H1 (cell line): Measurements from ENCODE around the gene S1PR3. TPM values are rescaled to one million over a fixed set of nuclear protein-coding genes. Genes with fewer than 3 reads are reported as not detected.

ENCODE experiments used
- BRCA1 ChIP-seq: IDR thresholded peaks from 2 replicates; pipeline ENCODE4 v1.6.1; 2012; ENCODE audit warnings: low read depth, low read length, improper control_type of control experiment
- CREB1 ChIP-seq: IDR thresholded peaks from 2 replicates; pipeline ENCODE4 v1.6.1; 2012; ENCODE audit warnings: inconsistent platforms
- E2F6 ChIP-seq: IDR thresholded peaks from 2 replicates; pipeline ENCODE4 v1.6.1; 2012; ENCODE audit warnings: inconsistent platforms
- JUND ChIP-seq: IDR thresholded peaks from 2 replicates; pipeline ENCODE4 v1.6.1; 2011; ENCODE audit warnings: mild to moderate bottlenecking, improper control_type of control experiment, low read length
- KDM5A ChIP-seq: fragments of 200-600 bp; IDR thresholded peaks from 2 replicates; pipeline ENCODE4 v1.7.1; 2012; ENCODE audit warnings: mild to moderate bottlenecking, low read length, inconsistent platforms, mixed read lengths
- POLR2A ChIP-seq, 2 experiments: IDR thresholded peaks; 1 replicate in 1 of 2; 2 replicates in 1 of 2; pipeline ENCODE4 v1.6.1; 2011; ENCODE audit warnings: low read depth in 2 of 2, low read length in 2 of 2, mild to moderate bottlenecking in 2 of 2; ENCODE audit errors: control extremely low read depth in 1 of 2
- RAD21 ChIP-seq, 2 experiments: IDR thresholded peaks in 1 of 2; conservative IDR thresholded peaks in 1 of 2; 2 replicates each; pipeline ENCODE4 v1.6.1; 2011; ENCODE audit warnings: low read depth in 2 of 2, low read length in 2 of 2, improper control_type of control experiment in 1 of 2, inconsistent platforms in 1 of 2, mild to moderate bottlenecking in 1 of 2, moderate library complexity in 1 of 2
- RXRA ChIP-seq: IDR thresholded peaks from 2 replicates; pipeline ENCODE4 v1.6.1; 2011; ENCODE audit warnings: low read depth, mild to moderate bottlenecking, low read length, moderate library complexity; ENCODE audit not compliant: insufficient read depth
- TEAD4 ChIP-seq: IDR thresholded peaks from 2 replicates; pipeline ENCODE4 v1.6.1; 2012; ENCODE audit warnings: low read depth, low read length, inconsistent platforms, mixed read lengths
- USF2 ChIP-seq: IDR thresholded peaks from 2 replicates; pipeline ENCODE4 v1.6.1; 2011; ENCODE audit warnings: low read length, improper control_type of control experiment
- ZNF274 ChIP-seq: IDR thresholded peaks from 2 replicates; pipeline ENCODE4 v1.7.0; 2012; ENCODE audit warnings: low read length, borderline replicate concordance; ENCODE audit errors: extremely low read depth
- polyA plus RNA-seq, 7 experiments: library from polyadenylated mRNA; depleted of rRNA in 3 of 7; stranded (reverse) in 5 of 7; unstranded in 2 of 7; fragments of >200 nt in 5 of 7; fragments of 200-250 nt in 2 of 7; gene quantifications; 1 replicate in 5 of 7; 2 replicates in 1 of 7; 4 replicates in 1 of 7; pipeline versions ENCODE4 v1.2.1 to v1.2.3, GENCODE V29; 2011 to 2013; ENCODE audit warnings: missing spikeins in 2 of 7, mixed read lengths in 2 of 7
- total RNA-seq: library from RNA; stranded (reverse); fragmentation: NEBNext Ultra II Directional; extraction: Animal tissue kit (Norgen Biotek cat#: 25700); gene quantifications from 2 replicates; pipeline ENCODE4 v1.2.1, GENCODE V29; 2021

The S1PR3 gene
- total and polyA plus RNA-seq, 2 of the 8 experiments (the other 6 are each of a cell fraction or from before 2014, with no cell fraction given): 3.7 to 6.4 TPM

GRCh38 chr9:88990041-88990728, 1.1 kb upstream of the S1PR3 start (continued):
- no peak for TF ChIP-seq USF2
- TF ChIP-seq ZNF274: no peak
- no peak for TF ChIP-seq BRCA1
- TF ChIP-seq TEAD4: peak; percentile 61; the same call in 1 of the 2 replicates
- no peak for TF ChIP-seq CREB1
- TF ChIP-seq KDM5A: no peak
- TF ChIP-seq RXRA: no peak
- TF ChIP-seq E2F6: no peak
- TF ChIP-seq POLR2A (IDR thresholded peaks at IDR 0.05; ENCODE audit: control extremely low read depth in 1 of 2, low read depth in 2 of 2, low read length in 2 of 2): 0 out of 3 replicates have a peak, but pooled peaks of 1 of the 2 experiments have one; percentile 17
- TF ChIP-seq JUND: no peak
- peak; percentile 13 to 17; a peak in 1 of 4 replicates for TF ChIP-seq RAD21 (IDR thresholded peaks at IDR 0.05 in 1 of 2, conservative IDR thresholded peaks at IDR 0.05 in 1 of 2; ENCODE audit: low read depth in 2 of 2, low read length in 2 of 2)
